CD4-positive, alpha-beta T cell (primary cell): ENCODE measurements around the gene DEPDC7. TPM values are rescaled to one million over a fixed set of nuclear protein-coding genes. Genes with fewer than 3 reads are reported as not detected.

Source experiments
- ATAC-seq: fragments of 200-7000 bp; cut with Tn5 transposase; one replicate; pipeline ENCODE4 v1.10.0; 2022; ENCODE audit warnings: mild to moderate bottlenecking; ENCODE audit not compliant: poor library complexity
- CTCF ChIA-PET: fragments of 350-600 bp; sonication (Branson Sonifier 250); formaldehyde crosslinking; loops from one replicate; lab custom pipeline; 2021; ENCODE audit warnings: antibody characterized with exemption, inconsistent platforms; lab: Charles Lee
- POLR2A ChIA-PET: fragments of 350-600 bp; sonication (Branson Sonifier 250); formaldehyde crosslinking; loops from one replicate; lab custom pipeline; 2021; ENCODE audit warnings: antibody characterized with exemption, inconsistent platforms; lab: Charles Lee
- DNase-seq, 14 experiments: peaks; one replicate each; pipeline ENCODE4 v3.0.0-alpha.2; 2013 to 2020; ENCODE audit warnings: mixed read lengths in 2 of 14
- H3K27ac ChIP-seq, 2 donors: one replicate each; pipeline versions ENCODE4 v1.5.1 to v1.7.0; 2013; ENCODE audit warnings: low read length in 2 of 2, low read depth in 1 of 2, mild to moderate bottlenecking in 1 of 2
- H3K27me3 ChIP-seq, 2 experiments: 1 replicate in 1 of 2; 2 replicates in 1 of 2; pipeline versions ENCODE4 v1.6.1 to v1.7.0; 2013; ENCODE audit warnings: low read length in 2 of 2, control low read depth in 1 of 2, mild to moderate bottlenecking in 1 of 2, moderate library complexity in 1 of 2; ENCODE audit not compliant: insufficient read depth in 2 of 2, control insufficient read depth in 1 of 2
- H3K36me3 ChIP-seq: one replicate; pipeline ENCODE4 v1.6.1; 2013; ENCODE audit warnings: low read length, control low read depth; ENCODE audit not compliant: insufficient read depth
- H3K4me1 ChIP-seq: one replicate; pipeline ENCODE4 v1.6.1; 2013; ENCODE audit warnings: low read length, control low read depth; ENCODE audit not compliant: insufficient read depth
- H3K4me3 ChIP-seq: one replicate; pipeline ENCODE4 v1.5.1; 2013; ENCODE audit warnings: mild to moderate bottlenecking, low read length, moderate library complexity
- H3K9me3 ChIP-seq, 2 experiments: 1 replicate in 1 of 2; 2 replicates in 1 of 2; pipeline versions ENCODE4 v1.6.1 to v1.7.0; 2013; ENCODE audit warnings: low read length in 2 of 2, mild to moderate bottlenecking in 2 of 2, control low read depth in 1 of 2, moderate library complexity in 1 of 2; ENCODE audit not compliant: control insufficient read depth in 1 of 2, insufficient read depth in 1 of 2
- H3K27ac Mint-ChIP-seq: one replicate; pipeline ENCODE4 v1.8.0; 2020; ENCODE audit warnings: mixed read lengths
- H3K27me3 Mint-ChIP-seq: one replicate; pipeline ENCODE4 v1.8.0; 2021; ENCODE audit warnings: mixed read lengths
- H3K36me3 Mint-ChIP-seq: one replicate; pipeline ENCODE4 v1.8.0; 2021; ENCODE audit warnings: low read depth, mixed read lengths
- H3K4me1 Mint-ChIP-seq: one replicate; pipeline ENCODE4 v1.8.0; 2021; ENCODE audit warnings: low read depth, mixed read lengths
- H3K4me3 Mint-ChIP-seq: one replicate; pipeline ENCODE4 v1.8.0; 2020; ENCODE audit warnings: mild to moderate bottlenecking, mixed read lengths
- H3K9me3 Mint-ChIP-seq: one replicate; pipeline ENCODE4 v1.8.0; 2020; ENCODE audit warnings: mixed read lengths
- intact Hi-C, 2 experiments: fragments of 100-400 bp; cut with DNase I in 1 of 2; cut with micrococcal nuclease in 1 of 2; formaldehyde crosslinking; loops; one replicate each; pipeline versions ENCODE4 v1.15.1 to v1.9.0; 2023 to 2025; cut with DNase I, micrococcal nuclease
- total RNA-seq, 174 experiments: library from RNA in 2 of 174; stranded (reverse) in 2 of 174; gene quantifications; one replicate each; pipeline ENCODE4 v1.2.3 and lab custom pipeline; 2021 to 2026
- TF ChIP-seq, protein P1 (sequence below): fragments of 200-600 bp; IDR thresholded peaks from one replicate; pipeline ENCODE4 v1.8.0; 2022; ENCODE audit warnings: antibody characterized with exemption, mild to moderate bottlenecking

Gene DEPDC7
- total RNA-seq, 2 experiments from 2014 or later = 2.9 to 3.1 TPM

DNA sequence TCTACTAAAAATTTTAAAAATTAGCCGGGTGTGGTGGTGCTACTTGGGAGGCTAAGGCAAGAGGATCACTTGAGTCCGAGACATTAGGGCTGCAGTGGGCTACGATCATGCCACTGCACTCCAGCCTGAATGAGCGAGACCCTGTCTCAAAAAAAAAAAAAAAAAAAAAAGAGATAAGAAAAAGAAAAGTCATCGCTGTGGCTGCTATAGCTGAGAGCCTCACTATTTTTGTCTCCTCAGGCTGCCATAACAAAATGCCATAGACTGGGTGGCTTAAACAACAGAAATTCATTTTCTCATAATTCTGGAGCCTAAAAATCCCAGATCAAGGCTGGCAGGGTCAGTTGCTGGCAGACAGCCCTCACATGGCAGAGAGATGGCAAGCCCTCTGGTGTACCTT is 30.1 kb upstream of the DEPDC7 start:
- TF ChIP-seq, protein P1, sequence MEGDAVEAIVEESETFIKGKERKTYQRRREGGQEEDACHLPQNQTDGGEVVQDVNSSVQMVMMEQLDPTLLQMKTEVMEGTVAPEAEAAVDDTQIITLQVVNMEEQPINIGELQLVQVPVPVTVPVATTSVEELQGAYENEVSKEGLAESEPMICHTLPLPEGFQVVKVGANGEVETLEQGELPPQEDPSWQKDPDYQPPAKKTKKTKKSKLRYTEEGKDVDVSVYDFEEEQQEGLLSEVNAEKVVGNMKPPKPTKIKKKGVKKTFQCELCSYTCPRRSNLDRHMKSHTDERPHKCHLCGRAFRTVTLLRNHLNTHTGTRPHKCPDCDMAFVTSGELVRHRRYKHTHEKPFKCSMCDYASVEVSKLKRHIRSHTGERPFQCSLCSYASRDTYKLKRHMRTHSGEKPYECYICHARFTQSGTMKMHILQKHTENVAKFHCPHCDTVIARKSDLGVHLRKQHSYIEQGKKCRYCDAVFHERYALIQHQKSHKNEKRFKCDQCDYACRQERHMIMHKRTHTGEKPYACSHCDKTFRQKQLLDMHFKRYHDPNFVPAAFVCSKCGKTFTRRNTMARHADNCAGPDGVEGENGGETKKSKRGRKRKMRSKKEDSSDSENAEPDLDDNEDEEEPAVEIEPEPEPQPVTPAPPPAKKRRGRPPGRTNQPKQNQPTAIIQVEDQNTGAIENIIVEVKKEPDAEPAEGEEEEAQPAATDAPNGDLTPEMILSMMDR = no peak
- CTCF ChIA-PET = no interaction called here

DNA sequence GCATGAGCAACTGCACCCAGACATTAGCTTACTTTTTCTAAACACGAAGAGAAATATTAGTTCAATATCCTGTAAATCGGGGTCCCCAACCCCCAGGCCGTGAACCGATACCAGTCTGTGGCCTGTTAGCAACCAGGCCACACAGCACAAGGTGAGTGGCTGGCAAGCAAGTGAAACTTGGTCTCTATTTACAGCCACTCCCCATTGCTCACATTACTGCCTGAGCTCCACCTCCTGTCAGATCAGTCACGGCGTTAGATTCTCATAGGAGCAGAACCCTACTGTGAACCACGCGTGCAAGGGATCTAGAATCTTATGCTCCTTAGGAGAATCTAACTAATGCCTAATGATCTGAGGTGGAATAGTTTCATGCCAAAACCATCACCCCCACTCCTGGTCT is 27.8 kb upstream of the DEPDC7 start:
- ChIA-PET CTCF (no interaction called here), POLR2A (no interaction called here)
- Mint-ChIP-seq H3K36me3 (no peaks in the 10 kb centered on the region), H3K27ac (no peak overlapping the region), H3K27me3 (no peaks in the 10 kb centered on the region), H3K4me1 (no peaks in the 10 kb centered on the region), H3K9me3 (peaks cover 7% of the 10 kb centered on the region), H3K4me3 (no peak overlapping the region)
- ATAC-seq (no peak), DNase-seq (no peak)
- Histone ChIP-seq H3K9me3 (peaks cover 4 to 10% of the 10 kb centered on the region in 2 experiments), H3K27me3 (no peaks in the 10 kb centered on the region), H3K4me3 (no peak overlapping the region), H3K27ac (no peak overlapping the region), H3K36me3 (no peaks in the 10 kb centered on the region), H3K4me1 (no peaks in the 10 kb centered on the region)
- intact Hi-C loops = no loop called here
- TF ChIP-seq, protein P1 = no peak

More for the DNA sequence above, 30.1 kb upstream of the DEPDC7 start:
- Histone ChIP-seq H3K27ac (no peak overlapping the region), H3K27me3 (no peaks in the 10 kb centered on the region), H3K9me3 (no peaks in the 10 kb centered on the region), H3K36me3 (no peaks in the 10 kb centered on the region), H3K4me3 (no peak overlapping the region), H3K4me1 (no peaks in the 10 kb centered on the region)
- no peak for ATAC-seq
- H3K4me1 Mint-ChIP-seq = no peaks in the 10 kb centered on the region
- H3K9me3 Mint-ChIP-seq = no peaks in the 10 kb centered on the region
- H3K36me3 Mint-ChIP-seq = no peaks in the 10 kb centered on the region
- intact Hi-C loops = no loop called here
- no peak overlapping the region for H3K4me3 Mint-ChIP-seq
- no peaks in the 10 kb centered on the region for H3K27me3 Mint-ChIP-seq
- DNase-seq = no peak
- H3K27ac Mint-ChIP-seq = no peak overlapping the region
- POLR2A ChIA-PET = no interaction called here

DNA sequence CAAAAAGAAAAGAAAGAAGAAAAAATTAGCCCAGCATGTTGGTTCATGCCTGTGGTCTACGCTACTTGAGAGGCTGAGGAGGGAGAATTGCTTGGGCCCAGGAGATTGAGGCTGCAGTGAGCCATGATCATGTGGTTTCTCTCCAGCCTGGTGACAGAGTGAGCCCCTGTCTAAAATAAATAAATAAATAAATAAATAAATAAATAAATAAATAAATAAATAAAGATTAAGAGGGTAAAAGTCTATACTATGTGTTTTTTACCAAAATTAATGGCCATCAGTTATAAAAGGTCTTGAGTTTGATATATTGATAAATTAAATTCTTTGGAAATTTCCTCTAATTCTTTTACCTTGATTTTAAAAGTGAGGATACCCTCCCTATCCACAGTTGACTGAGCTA is 25.2 kb upstream of the DEPDC7 start:
- Mint-ChIP-seq H3K4me3 (no peak overlapping the region), H3K36me3 (no peaks in the 10 kb centered on the region), H3K4me1 (no peaks in the 10 kb centered on the region), H3K9me3 (peaks cover 7% of the 10 kb centered on the region), H3K27me3 (no peaks in the 10 kb centered on the region), H3K27ac (no peak overlapping the region)
- Histone ChIP-seq H3K4me1 (no peaks in the 10 kb centered on the region), H3K36me3 (no peaks in the 10 kb centered on the region), H3K9me3 (peaks cover 4 to 10% of the 10 kb centered on the region in 2 experiments), H3K4me3 (no peak overlapping the region), H3K27ac (no peak overlapping the region), H3K27me3 (no peaks in the 10 kb centered on the region)
- ChIA-PET CTCF (no interaction called here), POLR2A (no interaction called here)
- ATAC-seq (no peak), DNase-seq (no peak)
- TF ChIP-seq, protein P1 = no peak
- intact Hi-C loops = no loop called here
